H1 (cell line): ENCODE results near the gene DUXB. TPM values are rescaled to one million over a fixed set of nuclear protein-coding genes. Genes with fewer than 3 reads are reported as not detected.

ENCODE experiments used
- ATF2 ChIP-seq: IDR thresholded peaks from 2 replicates; pipeline ENCODE4 v1.6.1; 2012; ENCODE audit warnings: low read length, inconsistent platforms
- BACH1 ChIP-seq: IDR thresholded peaks from 2 replicates; pipeline ENCODE4 v1.6.1; 2012; ENCODE audit warnings: low read length, improper control_type of control experiment
- BRCA1 ChIP-seq: IDR thresholded peaks from 2 replicates; pipeline ENCODE4 v1.6.1; 2012; ENCODE audit warnings: low read depth, low read length, improper control_type of control experiment
- CBX8 ChIP-seq: fragments of 300-800, 300-1000 bp; sonication (generic); IDR thresholded peaks from 2 replicates; pipeline ENCODE4 v1.7.1; 2016; ENCODE audit warnings: low read depth, low read length, borderline replicate concordance
- KDM5A ChIP-seq: fragments of 200-600 bp; IDR thresholded peaks from 2 replicates; pipeline ENCODE4 v1.7.1; 2012; ENCODE audit warnings: mild to moderate bottlenecking, low read length, inconsistent platforms, mixed read lengths
- MAX ChIP-seq: IDR thresholded peaks from 2 replicates; pipeline ENCODE4 v1.6.1; 2012; ENCODE audit warnings: inconsistent platforms
- RAD21 ChIP-seq, 2 experiments: IDR thresholded peaks in 1 of 2; conservative IDR thresholded peaks in 1 of 2; 2 replicates each; pipeline ENCODE4 v1.6.1; 2011; ENCODE audit warnings: low read depth in 2 of 2, low read length in 2 of 2, improper control_type of control experiment in 1 of 2, inconsistent platforms in 1 of 2, mild to moderate bottlenecking in 1 of 2, moderate library complexity in 1 of 2
- SIX5 ChIP-seq: IDR thresholded peaks from 2 replicates; pipeline ENCODE4 v1.6.1; 2011; ENCODE audit warnings: mild to moderate bottlenecking, low read depth, low read length
- SP4 ChIP-seq: IDR thresholded peaks from 2 replicates; pipeline ENCODE4 v1.6.1; 2012; ENCODE audit warnings: low read length, inconsistent platforms
- polyA plus RNA-seq, 7 experiments: library from polyadenylated mRNA; depleted of rRNA in 3 of 7; stranded (reverse) in 5 of 7; unstranded in 2 of 7; fragments of >200 nt in 5 of 7; fragments of 200-250 nt in 2 of 7; gene quantifications; 1 replicate in 5 of 7; 2 replicates in 1 of 7; 4 replicates in 1 of 7; pipeline versions ENCODE4 v1.2.1 to v1.2.3, GENCODE V29; 2011 to 2013; ENCODE audit warnings: missing spikeins in 2 of 7, mixed read lengths in 2 of 7
- total RNA-seq: library from RNA; stranded (reverse); fragmentation: NEBNext Ultra II Directional; extraction: Animal tissue kit (Norgen Biotek cat#: 25700); gene quantifications from 2 replicates; pipeline ENCODE4 v1.2.1, GENCODE V29; 2021

Gene DUXB
- total and polyA plus RNA-seq, 2 of the 8 experiments (the other 6 are each of a cell fraction or from before 2014, with no cell fraction given): not detected

GRCh38 chr16:75648265-75649076, 52.8 kb downstream of the DUXB start (continued):
- no peak for TF ChIP-seq ATF2
- TF ChIP-seq BRCA1: no peak
- no peak for TF ChIP-seq SIX5
- no peak for TF ChIP-seq BACH1
- peak; percentile 14; the same call in 1 of the 2 replicates for TF ChIP-seq KDM5A
- TF ChIP-seq RAD21 (IDR thresholded peaks at IDR 0.05 in 1 of 2, conservative IDR thresholded peaks at IDR 0.05 in 1 of 2; ENCODE audit: low read depth in 2 of 2, low read length in 2 of 2): no peak
- TF ChIP-seq CBX8: no peak
- no peak; the same call in 1 of the 2 replicates for TF ChIP-seq MAX
- TF ChIP-seq SP4: no peak
